G401.6 (cell line): ENCODE data around the gene PRICKLE2.

ENCODE experiments used
- FAIRE-seq: peaks from 2 replicates; lab custom pipeline; 2012; peaks lifted over from hg19 to GRCh38; lab: Jason Lieb, UNC

PRICKLE2 gene

DNA sequence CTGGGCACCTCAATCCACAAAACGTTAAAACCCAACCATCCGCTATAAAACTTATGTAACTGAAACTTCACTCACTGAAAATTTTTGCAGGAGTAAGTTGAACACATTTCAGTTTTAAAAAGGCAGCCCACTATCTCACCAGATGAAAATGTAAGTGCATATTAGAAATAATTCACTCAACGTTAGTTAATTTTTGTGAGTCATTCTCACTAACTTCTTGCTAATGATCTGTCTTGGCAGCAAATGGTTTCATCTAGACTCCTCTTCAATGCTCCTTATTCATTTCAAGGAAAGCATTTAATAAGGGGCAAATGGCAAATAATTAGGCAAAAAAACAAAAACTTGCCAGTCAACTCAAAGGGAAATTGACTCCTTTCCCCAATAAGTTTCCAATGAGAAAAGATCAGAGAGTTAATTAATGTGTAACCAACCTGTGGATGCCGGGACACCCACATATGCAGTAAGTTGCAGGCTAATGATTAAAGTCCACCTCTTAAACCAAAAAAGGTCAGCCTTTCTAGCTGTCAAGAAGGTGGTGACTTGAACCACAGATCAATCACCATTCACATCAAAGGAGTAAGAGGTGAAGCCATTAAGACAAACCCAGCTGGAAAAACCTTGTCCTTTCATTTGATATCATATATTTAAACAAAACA is 22.9 kb upstream of the PRICKLE2 start:
- no peak for FAIRE-seq

DNA sequence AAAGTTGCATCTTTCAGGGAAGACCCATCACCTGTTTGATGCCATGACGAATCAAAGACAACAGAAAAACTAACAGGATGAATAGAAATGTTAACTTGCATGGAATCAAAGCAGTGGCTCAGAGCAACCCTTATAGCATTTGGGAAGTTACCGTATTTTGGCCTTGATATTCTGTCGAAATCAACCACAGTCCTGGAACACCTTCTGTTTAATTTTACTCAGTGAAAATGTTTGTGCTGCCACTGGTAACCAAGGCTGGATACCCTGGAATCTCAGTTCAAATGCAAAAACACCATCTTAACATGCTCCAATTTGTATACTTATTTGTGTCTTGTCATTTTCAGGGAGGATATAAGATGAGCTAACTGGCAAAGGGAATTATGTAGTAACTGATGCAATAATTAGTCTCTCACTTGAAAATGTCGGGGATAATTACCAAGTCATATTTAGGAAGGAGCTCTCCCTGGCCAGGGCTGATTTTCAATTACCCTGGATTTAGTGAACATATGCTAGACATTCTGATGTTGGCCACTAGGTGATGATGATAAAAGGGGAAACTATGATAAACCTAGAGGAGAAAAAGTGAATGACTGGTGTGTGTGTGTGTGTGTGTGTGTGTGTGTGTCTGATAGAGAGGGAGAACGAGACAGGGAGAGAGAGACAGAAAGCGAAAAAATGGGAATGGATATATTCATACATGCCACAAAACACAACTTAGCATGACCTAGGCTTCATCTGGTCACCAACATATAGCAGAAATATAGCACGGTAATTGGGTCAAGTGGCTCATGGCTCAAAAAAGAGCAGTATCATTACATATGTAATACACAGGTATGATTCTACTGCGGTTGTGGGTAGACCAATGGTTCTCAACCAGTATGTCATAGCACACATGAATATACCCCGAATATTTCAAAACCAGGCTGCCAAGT is 19.0 kb upstream of the PRICKLE2 start:
- no peak for FAIRE-seq

DNA sequence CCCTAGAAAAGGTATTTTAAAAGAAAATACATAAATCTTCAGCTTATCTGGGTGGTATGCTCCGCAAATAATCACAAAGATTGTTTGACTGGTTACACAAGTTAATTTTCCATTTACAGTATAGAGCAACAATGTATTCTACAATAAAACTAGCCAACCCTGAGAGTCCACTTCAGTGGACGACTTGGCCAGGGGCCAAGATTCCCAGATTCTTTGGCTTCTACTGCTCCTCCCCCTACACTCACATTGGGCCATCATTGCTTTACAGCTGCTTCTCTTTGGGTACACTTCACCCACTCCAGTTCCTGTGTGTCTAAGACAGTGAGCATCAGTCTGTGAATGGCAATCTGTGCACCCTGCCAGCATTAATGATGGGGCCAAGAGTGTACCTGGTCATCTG is 17.2 kb upstream of the PRICKLE2 start:
- no peak for FAIRE-seq

DNA sequence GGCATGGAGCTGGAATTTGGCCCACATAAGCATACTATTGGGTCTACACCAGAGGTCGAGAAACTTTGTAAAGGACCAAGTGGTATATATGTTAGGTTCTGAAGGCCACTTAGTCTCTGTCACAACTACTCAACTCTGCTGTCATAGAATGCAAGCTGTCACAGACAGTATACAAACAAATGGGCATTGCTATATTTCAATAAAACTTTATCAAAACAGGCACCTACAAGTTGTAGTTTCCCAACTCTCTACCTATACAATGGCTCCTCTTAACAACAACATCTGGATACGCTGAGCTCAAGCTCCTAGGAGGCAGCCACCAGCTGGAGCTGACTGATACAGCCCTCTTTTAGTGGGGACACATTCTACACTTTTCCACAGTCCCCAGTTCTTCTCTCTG is 15.7 kb upstream of the PRICKLE2 start:
- no peak for FAIRE-seq

DNA sequence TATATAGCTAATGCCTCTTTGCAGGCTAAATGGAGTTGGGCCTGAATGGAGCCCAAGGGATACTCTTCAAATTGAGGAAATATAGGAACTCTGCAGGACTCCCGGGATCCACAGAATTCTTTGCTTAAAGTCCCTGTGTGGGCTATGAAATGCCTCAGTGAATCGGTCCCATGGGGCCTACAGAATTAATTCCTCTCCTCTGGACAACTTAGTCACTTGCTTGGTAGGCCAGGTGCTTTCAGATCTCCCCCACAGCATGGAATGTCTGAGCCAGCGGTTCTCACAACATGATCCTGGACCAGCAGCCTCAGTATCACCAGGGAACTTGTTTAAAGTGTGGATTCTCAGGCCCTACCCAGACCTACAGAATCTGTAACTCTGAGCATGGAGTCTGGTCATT is 15.1 kb upstream of the PRICKLE2 start:
- no peak for FAIRE-seq

DNA sequence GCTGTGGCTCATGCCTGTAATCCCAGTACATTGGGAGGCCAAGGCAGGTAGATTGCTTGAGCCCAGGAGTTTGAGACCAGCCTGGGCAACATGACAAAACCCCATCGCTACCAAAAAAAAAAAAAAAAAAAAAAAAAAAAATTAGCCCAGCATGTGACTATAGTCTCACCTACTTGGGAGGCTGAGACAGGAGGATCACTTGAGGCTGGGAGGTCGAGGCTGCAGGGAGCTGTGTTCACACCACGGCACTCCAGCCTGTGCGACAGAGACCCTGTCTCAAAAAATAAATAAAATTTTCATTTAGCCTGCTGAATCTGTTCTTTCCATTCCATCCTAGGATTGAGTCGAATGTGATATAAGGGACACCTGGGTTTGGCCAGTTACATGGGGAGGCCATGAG is 14.6 kb upstream of the PRICKLE2 start:
- no peak for FAIRE-seq

DNA sequence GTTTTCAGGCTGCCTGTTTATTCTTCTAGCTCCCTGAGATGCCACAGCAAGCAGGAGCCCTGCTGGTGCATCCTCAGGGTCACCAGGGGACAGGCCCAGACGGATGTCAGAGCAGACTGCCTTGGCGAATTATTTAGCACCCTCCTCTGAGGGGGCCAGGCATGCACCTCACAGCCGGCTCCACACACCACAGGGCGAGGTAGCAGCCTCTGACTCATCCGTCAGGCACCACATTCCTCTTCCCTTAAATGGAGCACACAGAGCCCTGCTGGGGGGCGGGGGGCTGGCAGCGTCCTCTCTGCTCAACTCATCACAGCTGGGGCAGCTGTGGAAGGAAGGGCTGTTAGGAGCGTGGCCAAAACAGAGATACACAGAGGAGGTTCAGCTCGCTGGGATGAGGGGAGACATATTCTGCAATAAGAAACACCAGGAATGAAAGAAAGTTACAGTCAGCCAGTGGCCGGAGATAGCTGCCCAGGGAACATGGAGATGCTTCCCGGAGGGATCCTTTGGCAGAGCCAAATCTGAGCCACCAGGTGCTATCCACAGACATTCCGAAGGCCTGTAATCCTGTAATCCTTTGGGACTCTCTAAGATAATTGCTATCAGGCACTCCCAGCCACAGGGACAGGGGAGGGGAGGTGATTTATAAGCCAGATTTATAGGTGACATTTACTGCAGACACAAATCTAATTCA is 13.9 kb upstream of the PRICKLE2 start:
- FAIRE-seq, result no peak

DNA sequence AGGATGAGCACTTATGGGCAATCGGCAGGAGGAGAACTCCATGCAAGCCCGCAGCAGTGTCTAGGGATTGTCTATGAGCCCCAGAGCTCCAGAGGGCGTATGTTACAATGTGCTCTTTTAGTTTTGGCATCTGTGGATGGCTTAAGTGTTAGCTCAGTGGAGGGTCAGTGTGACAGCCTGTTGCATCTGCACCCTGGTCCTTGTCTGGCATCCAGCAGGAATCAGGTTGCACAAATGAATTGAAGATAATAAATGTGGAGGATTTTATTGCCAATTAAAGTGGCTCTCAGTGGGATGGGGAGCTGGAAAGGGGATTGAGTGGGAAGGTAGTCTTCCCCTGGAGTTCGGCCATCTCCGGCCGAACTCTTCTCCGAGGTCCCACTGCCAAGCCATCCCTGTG is 11.8 kb upstream of the PRICKLE2 start:
- FAIRE-seq, result no peak

DNA sequence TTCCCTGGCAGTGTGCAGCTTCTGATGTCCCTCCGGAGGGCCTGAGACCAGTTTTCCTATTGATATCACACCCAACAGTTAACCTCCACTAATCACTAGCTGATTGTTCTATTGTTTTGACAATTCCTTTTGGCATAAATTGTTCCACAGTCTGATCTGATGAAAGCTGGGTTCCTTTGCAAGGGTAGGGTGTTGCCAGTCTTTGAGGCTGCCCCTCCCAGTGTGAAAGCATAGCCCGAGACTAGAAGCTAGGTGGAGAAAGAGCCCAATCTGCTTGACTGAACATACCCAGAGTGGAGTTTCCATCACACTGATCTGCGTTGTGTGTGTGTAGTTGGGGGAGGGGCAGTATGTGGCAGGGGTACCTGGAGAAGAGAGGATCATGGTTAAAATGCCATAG is 10.3 kb upstream of the PRICKLE2 start:
- FAIRE-seq, result no peak

DNA sequence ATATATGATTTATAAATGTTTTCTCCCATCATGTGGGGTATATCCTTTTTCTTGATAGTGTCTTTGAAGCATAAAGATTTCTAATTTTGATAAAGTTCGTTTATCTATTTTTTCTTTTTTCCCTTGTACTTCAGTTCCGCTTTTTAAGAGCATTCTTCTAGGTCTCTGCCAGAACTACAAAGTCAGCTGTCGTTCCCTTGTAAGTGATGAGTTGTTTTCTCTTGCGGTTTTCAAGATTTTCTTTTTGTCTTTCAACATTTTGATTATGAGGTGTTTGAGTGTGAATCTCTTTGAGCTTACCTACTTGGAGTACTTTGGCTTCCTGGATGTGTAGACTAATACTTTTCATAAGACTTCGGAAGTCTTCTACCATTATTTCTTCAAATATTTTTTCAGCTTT is 9.3 kb upstream of the PRICKLE2 start:
- FAIRE-seq, result no peak

DNA sequence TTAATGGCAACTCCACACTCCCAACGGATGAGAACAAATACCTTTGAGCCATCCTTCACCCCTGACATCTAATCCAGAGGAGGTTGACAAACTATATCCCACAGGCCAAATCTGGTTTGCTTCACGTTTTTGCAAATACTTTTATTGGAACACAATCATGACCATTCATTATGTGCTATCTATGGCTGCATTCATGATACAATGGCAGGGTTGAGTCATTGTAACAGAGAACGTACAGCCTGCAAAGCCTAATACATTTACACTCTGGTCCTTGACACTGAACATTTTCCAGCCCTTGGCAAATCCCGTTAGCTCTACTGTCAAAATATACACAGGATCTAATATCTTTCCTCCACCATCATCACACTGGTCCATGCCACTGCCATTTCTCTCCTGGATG is 7.6 kb upstream of the PRICKLE2 start:
- FAIRE-seq, result no peak

DNA sequence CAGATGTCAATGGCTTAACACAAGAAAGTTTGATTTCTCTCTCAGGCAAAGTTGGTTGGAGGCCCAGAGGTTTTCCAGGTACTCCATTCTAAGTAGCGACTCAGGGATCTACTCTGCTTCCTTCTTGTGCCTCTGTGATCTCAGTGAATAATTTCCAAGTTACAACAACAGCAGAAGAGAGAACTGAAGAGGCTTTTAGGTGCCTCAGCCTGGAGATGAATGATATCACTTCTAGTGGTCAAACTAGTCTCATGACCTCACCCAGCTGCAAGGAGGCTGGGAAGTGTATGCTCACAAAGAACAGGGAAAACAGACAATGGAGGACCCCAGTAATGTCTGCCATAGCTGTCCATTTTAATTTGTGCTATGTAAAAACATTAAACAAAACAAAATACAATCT is 4.6 kb upstream of the PRICKLE2 start:
- no peak for FAIRE-seq

DNA sequence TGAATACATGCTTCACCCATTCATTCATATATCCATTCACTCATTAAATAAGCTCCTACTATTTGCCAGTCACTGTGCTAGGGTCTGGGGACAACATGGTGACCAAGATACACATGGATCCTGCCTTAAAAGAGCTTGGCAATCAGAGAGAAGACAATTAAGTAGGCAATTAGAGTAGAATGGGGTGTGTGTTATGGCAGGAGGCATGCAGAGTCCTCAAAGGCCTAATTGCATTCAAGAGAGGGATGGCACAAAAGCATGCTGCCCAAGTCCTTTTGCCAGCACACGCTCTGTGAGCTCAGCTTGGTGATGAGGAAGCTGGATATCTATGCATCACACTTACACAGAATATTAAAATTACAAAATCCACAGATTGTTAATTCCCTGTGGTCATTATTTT is 2.8 kb upstream of the PRICKLE2 start:
- no peak for FAIRE-seq

DNA sequence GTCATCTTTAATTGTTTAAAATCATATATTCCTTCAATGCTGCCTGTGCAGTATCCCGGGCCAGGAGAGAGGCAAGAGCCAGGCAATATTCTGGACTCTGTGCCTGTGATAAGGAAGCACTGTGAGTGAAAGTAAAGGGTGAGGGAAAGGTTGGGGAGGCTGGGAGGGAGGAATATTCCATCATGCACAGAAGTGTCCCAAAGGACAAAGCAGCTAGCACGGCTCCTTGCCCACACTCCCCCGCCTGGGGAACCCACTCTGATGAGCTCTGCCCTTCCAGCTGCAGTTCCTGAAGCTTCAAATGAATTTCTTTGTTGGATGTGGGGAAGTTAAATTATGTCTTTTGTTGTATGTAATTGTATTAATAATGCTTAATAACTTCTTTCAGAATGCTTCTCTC is 1.5 kb upstream of the PRICKLE2 start:
- FAIRE-seq, result no peak

DNA sequence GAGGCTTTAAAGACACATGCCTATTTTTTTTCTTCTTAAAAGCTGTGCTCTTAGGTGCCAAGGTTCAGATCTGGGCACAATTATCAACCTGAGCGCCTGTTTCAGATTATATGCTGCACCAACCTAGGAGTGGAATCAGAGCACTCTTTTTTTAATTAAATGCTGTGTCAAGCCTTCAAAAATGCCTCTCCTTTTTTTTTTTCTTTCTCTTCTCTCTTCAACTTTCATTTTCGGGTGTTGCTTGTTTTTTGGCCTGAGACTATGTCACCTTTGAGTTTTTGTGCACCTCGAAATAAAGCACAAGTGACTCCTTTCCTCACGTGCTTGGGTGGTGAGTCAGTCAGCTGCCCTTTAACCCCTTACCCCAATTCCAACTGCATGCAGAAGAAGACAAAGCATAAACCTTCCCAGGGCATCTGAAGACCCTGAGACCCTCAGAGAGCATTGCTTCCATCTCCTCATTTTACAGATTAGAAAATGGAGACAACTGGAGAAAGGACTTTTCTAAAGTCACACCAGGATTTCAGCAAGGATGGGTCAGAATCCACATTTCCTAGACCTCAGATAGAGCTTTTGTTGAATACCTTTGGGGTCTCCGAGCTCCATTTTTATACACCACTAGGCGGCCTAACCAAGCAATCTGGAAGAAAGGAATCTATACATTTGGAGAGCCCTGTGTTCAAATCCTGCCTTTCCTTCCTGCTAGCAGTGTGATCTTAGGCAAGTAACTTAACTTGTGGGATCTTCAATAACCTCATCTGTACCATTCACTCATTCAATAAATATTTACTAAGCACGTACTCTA is 631 bp upstream of the PRICKLE2 start:
- no peak for FAIRE-seq

DNA sequence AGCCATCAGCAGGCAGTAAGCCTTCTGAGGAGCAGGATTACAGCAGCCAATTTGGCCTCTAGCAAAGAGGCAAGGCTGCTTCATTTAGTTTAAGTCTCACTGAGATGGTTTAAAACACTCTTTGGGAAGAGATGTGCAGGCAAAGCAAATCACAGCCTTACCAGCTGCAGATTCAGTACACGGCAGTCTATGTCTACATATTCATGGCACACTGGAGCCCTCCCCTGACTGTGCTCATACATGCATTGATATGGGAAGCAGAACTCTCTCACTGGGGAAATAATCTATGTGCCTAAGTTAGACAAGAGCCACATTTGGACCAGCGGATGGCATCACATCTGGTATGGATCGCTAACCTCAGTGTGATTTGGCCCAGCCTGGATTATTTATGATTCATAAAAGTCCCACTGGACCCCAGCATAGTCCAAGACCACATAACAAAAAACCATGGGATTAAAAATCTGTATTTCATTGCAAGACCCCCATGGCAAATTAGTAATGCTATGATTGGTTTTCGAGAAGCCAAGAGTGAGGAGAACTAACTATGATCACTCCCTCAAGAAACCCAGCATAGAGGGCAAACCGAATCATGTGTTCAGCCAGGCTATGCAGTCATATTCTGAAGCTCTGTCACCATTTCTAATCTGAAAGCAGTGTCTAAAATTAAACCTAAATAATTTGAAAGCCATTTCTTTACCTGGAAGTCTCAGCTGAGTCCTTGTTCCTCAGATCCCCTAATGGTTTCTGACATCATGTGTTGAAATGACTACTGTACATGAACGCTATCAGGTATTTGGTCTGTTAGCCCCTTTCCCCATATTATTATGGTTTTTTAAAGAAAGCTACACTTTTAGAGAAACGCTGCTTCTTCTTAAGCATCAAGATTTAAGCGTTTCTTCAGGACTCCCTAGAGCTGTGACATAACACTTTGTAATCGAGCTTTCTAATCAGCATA is 1.2 kb downstream of the PRICKLE2 start:
- FAIRE-seq, result no peak

DNA sequence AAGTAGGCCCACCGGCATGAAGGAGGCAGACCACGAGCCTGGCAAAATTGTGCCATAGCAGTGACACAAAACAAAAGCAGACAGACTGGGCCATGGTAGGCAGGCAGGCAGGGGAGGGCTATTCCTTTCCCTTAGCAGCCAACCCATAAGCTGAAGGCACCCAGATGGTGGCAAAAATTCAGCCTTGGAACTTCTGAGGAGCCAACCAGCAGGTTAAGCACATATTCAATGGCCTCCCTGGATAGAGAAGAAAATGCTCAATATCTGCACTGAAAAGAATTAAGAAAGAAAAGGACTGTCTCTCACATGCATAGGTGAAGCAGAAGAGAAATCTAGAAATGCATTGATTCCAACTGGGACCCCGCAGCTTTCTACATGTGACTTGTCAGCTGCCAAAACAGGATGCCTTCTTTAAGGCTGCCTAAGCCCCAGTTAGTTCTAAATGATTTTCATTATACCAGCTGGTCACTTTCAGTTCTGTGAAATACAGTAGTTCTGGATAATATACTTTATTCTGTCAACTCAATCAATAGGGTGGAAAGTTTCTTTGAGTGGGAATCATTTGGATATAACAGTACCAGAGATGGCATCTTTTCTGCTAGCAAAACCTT is 2.7 kb downstream of the PRICKLE2 start:
- no peak for FAIRE-seq

DNA sequence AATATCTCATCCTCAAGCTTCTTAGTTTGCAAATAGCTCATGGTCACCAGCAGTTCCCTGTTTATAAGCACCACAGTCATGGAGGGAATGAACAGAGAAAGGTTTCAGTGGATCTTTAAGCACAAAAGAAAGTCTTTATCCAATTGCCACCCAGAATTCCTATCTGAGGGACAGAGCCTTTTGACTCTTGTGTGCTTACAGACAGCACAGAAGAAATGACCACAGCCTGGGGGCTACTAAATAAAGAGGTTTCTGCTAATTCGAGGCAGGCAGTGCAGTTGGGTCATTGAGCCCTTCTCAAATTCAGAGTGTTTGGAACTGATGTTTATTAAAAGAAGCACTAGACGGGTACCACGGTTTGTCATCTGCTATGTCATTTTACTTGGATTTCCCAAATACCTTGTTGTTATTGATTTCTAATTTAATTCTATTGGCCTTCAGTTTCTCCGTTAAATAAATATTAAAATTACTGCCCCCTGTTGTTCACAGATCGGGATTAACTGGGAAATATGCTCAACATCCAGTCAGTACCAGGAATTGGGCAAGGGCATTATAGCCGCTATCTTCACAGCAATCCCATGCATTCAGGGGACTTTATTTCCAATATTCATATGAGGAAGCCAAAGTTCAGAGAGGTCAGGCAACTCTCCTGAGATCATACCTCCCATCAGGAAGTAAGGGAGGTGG is 3.6 kb downstream of the PRICKLE2 start:
- FAIRE-seq, result no peak

DNA sequence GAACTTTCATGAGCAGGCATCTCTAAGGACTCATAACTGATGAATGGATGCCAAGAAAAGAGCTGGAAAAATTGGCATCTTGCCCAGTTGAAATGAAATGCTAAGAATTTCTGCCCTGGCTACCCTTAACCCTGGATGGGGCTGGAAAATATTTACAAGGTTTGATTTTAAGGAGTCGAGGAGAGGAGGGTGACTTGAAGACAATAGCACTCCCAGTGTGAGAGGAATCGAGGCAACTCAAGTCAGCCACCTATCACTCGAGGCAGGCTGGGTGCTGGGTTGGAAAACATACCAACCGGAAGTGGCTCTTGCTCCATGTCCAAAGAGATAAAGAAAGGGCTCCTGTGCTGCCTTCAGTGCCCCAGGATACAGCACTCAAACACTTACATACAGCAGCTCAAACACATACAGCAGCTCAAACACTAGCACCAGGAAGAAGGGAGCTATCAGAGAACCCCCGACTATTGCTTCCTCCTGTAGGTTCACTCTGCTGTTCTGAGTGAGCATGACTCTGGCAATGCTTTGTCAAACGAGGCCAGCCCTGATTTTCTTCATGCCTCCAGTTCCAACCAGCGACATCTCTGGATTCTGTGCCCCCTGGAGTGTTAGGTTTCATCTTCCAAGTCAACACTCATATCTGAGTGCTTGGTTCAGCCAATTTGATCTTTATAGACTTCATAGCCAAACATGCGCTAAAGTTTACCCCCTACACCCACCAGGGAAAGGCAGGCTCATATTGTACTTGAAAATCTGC is 4.9 kb downstream of the PRICKLE2 start:
- no peak for FAIRE-seq
